Neuron (in vitro differentiated cells): ENCODE data around the gene RPS6KA5.

ENCODE experiments used
- H2AFZ ChIP-seq: one replicate; pipeline ENCODE4 v1.6.1; 2013; ENCODE audit warnings: low read depth, mild to moderate bottlenecking, inconsistent platforms, low read length, moderate library complexity
- H3K27me3 ChIP-seq: one replicate; pipeline ENCODE4 v1.6.1; 2013; ENCODE audit warnings: low read length; ENCODE audit not compliant: insufficient read depth
- H3K36me3 ChIP-seq: one replicate; pipeline ENCODE4 v1.6.1; 2013; ENCODE audit warnings: low read length; ENCODE audit not compliant: insufficient read depth
- H3K4me1 ChIP-seq: one replicate; pipeline ENCODE4 v1.6.1; 2013; ENCODE audit warnings: low read length; ENCODE audit not compliant: insufficient read depth
- H3K4me3 ChIP-seq: 2 replicates; pipeline ENCODE4 v1.5.1; 2013; ENCODE audit warnings: mild to moderate bottlenecking, low read length, moderate library complexity
- H3K9me3 ChIP-seq: one replicate; pipeline ENCODE4 v1.6.1; 2013; ENCODE audit warnings: low read length

Gene RPS6KA5

GRCh38 chr14:90922141-90922540 lies 138.3 kb downstream of the RPS6KA5 start:
- H3K27me3 ChIP-seq = no peaks in the 10 kb centered on the region

GRCh38 chr14:90911121-90911520 lies 149.3 kb downstream of the RPS6KA5 start:
- H3K4me3 ChIP-seq = no peak overlapping the region
- H3K4me1 ChIP-seq = peaks cover 5% of the 10 kb centered on the region
- no peaks in the 10 kb centered on the region for H3K36me3 ChIP-seq
- H3K9me3 ChIP-seq = no peaks in the 10 kb centered on the region
- no peaks in the 10 kb centered on the region for H3K27me3 ChIP-seq
- no peak overlapping the region for H2AFZ ChIP-seq

More at GRCh38 chr14:90922141-90922540, 138.3 kb downstream of the RPS6KA5 start:
- no peaks in the 10 kb centered on the region for H3K9me3 ChIP-seq
- H3K4me3 ChIP-seq = no peak overlapping the region
- no peak overlapping the region for H2AFZ ChIP-seq
- H3K4me1 ChIP-seq = no peaks in the 10 kb centered on the region
- H3K36me3 ChIP-seq = peaks cover 3% of the 10 kb centered on the region

- no peaks in the 10 kb centered on the region for H3K9me3 ChIP-seq
- H3K4me3 ChIP-seq = no peak overlapping the region
These were observed 153.3 kb downstream of the RPS6KA5 start for GRCh38 chr14:90907178-90907577.

GRCh38 chr14:90905531-90905930 lies 154.9 kb downstream of the RPS6KA5 start:
- Histone ChIP-seq H3K27me3 (no peaks in the 10 kb centered on the region), H3K4me3 (no peak overlapping the region), H2AFZ (no peak overlapping the region), H3K36me3 (no peaks in the 10 kb centered on the region), H3K9me3 (no peaks in the 10 kb centered on the region), H3K4me1 (peaks cover 5% of the 10 kb centered on the region)

More at GRCh38 chr14:90907178-90907577, 153.3 kb downstream of the RPS6KA5 start:
- Histone ChIP-seq H3K27me3 (no peaks in the 10 kb centered on the region), H3K36me3 (no peaks in the 10 kb centered on the region), H2AFZ (no peak overlapping the region), H3K4me1 (peaks cover 5% of the 10 kb centered on the region)

- Histone ChIP-seq H2AFZ (no peak overlapping the region), H3K27me3 (no peaks in the 10 kb centered on the region), H3K4me1 (peaks cover 2% of the 10 kb centered on the region), H3K9me3 (no peaks in the 10 kb centered on the region), H3K4me3 (no peak overlapping the region), H3K36me3 (no peaks in the 10 kb centered on the region)
These were observed 157.3 kb downstream of the RPS6KA5 start for GRCh38 chr14:90903101-90903500.

- no peaks in the 10 kb centered on the region for H3K36me3 ChIP-seq
- no peaks in the 10 kb centered on the region for H3K9me3 ChIP-seq
- no peak overlapping the region for H3K4me3 ChIP-seq
- H3K27me3 ChIP-seq = no peaks in the 10 kb centered on the region
- no peaks in the 10 kb centered on the region for H3K4me1 ChIP-seq
- no peak overlapping the region for H2AFZ ChIP-seq
These were observed 159.9 kb downstream of the RPS6KA5 start for GRCh38 chr14:90900476-90901083.

GRCh38 chr14:90897022-90897421 lies 163.4 kb downstream of the RPS6KA5 start:
- no peaks in the 10 kb centered on the region for H3K27me3 ChIP-seq
- no peaks in the 10 kb centered on the region for H3K9me3 ChIP-seq
- H3K4me1 ChIP-seq = no peaks in the 10 kb centered on the region
- no peak overlapping the region for H2AFZ ChIP-seq
- H3K36me3 ChIP-seq = no peaks in the 10 kb centered on the region
- no peak overlapping the region for H3K4me3 ChIP-seq

GRCh38 chr14:90894241-90894640 lies 166.2 kb downstream of the RPS6KA5 start:
- H3K9me3 ChIP-seq = no peaks in the 10 kb centered on the region
- no peaks in the 10 kb centered on the region for H3K4me1 ChIP-seq
- no peak overlapping the region for H3K4me3 ChIP-seq
- H3K36me3 ChIP-seq = no peaks in the 10 kb centered on the region
- no peaks in the 10 kb centered on the region for H3K27me3 ChIP-seq
- H2AFZ ChIP-seq = no peak overlapping the region

GRCh38 chr14:90893510-90893909 lies 166.9 kb downstream of the RPS6KA5 start:
- Histone ChIP-seq H3K9me3 (no peaks in the 10 kb centered on the region), H3K4me1 (no peaks in the 10 kb centered on the region), H3K36me3 (no peaks in the 10 kb centered on the region), H2AFZ (no peak overlapping the region), H3K4me3 (no peak overlapping the region), H3K27me3 (no peaks in the 10 kb centered on the region)

GRCh38 chr14:90892970-90893369 lies 167.5 kb downstream of the RPS6KA5 start:
- no peaks in the 10 kb centered on the region for H3K36me3 ChIP-seq
- no peaks in the 10 kb centered on the region for H3K9me3 ChIP-seq
- no peaks in the 10 kb centered on the region for H3K27me3 ChIP-seq
- no peak overlapping the region for H2AFZ ChIP-seq
- no peaks in the 10 kb centered on the region for H3K4me1 ChIP-seq
- no peak overlapping the region for H3K4me3 ChIP-seq

GRCh38 chr14:90891326-90891725 lies 169.1 kb downstream of the RPS6KA5 start:
- H3K4me1 ChIP-seq = no peaks in the 10 kb centered on the region
- no peaks in the 10 kb centered on the region for H3K36me3 ChIP-seq
- H2AFZ ChIP-seq = no peak overlapping the region
- H3K4me3 ChIP-seq = no peak overlapping the region
- no peaks in the 10 kb centered on the region for H3K27me3 ChIP-seq
- no peaks in the 10 kb centered on the region for H3K9me3 ChIP-seq

- no peaks in the 10 kb centered on the region for H3K9me3 ChIP-seq
- H3K4me1 ChIP-seq = no peaks in the 10 kb centered on the region
- no peak overlapping the region for H2AFZ ChIP-seq
- H3K4me3 ChIP-seq = no peak overlapping the region
- no peaks in the 10 kb centered on the region for H3K36me3 ChIP-seq
- H3K27me3 ChIP-seq = no peaks in the 10 kb centered on the region
These were observed 170.0 kb downstream of the RPS6KA5 start for GRCh38 chr14:90890322-90891020.

GRCh38 chr14:90886297-90886815 lies 174.1 kb downstream of the RPS6KA5 start:
- no peak overlapping the region for H3K4me3 ChIP-seq

More at GRCh38 chr14:90886297-90886815, 174.1 kb downstream of the RPS6KA5 start:
- H3K4me1 ChIP-seq = no peaks in the 10 kb centered on the region
- H3K36me3 ChIP-seq = no peaks in the 10 kb centered on the region
- peaks cover 10% of the 10 kb centered on the region for H3K9me3 ChIP-seq
- no peak overlapping the region for H2AFZ ChIP-seq
- H3K27me3 ChIP-seq = no peaks in the 10 kb centered on the region
